Psoas muscle (tissue), 8 donors: Measurements from ENCODE around the gene SLC7A8. TPM values are rescaled to one million over a fixed set of nuclear protein-coding genes. Genes with fewer than 3 reads are reported as not detected.

Experiments
- ATAC-seq, 4 donors: fragments of 200-7000 bp; cut with Tn5 transposase; one replicate each; pipeline ENCODE4 v1.9.1; 2020; ENCODE audit warnings: moderate library complexity in 3 of 4, mild to moderate bottlenecking in 2 of 4
- DNase-seq, 2 donors: peaks; one replicate each; pipeline ENCODE4 v3.0.0-alpha.2; 2020
- H3K27ac ChIP-seq: fragments of 200-600 bp; one replicate; pipeline ENCODE4 v1.8.0; 2022
- H3K27me3 ChIP-seq, 3 donors: fragments of 200-600 bp in 1 of 3; one replicate each; pipeline versions ENCODE4 v1.6.1 to v1.8.0; 2013 to 2022; ENCODE audit warnings: low read length in 2 of 3, mild to moderate bottlenecking in 2 of 3, moderate library complexity in 1 of 3; ENCODE audit not compliant: insufficient read depth in 3 of 3
- H3K36me3 ChIP-seq, 2 donors: fragments of 200-600 bp in 1 of 2; one replicate each; pipeline versions ENCODE4 v1.6.1 to v1.8.0; 2013 to 2022; ENCODE audit warnings: low read depth in 1 of 2, mild to moderate bottlenecking in 1 of 2, moderate library complexity in 1 of 2; ENCODE audit not compliant: insufficient read depth in 1 of 2
- H3K4me1 ChIP-seq: fragments of 200-600 bp; one replicate; pipeline ENCODE4 v1.8.0; 2022
- H3K4me3 ChIP-seq: fragments of 200-600 bp; one replicate; pipeline ENCODE4 v1.8.0; 2022; ENCODE audit warnings: mild to moderate bottlenecking
- H3K9me3 ChIP-seq: fragments of 200-600 bp; one replicate; pipeline ENCODE4 v1.8.0; 2022
- CTCF ChIP-seq: fragments of 200-600 bp; IDR thresholded peaks from one replicate; pipeline ENCODE4 v1.8.0; 2022; ENCODE audit warnings: antibody characterized with exemption
- WGBS, 3 donors: extraction: QIAGEN DNeasy Blood & Tissue Kit; methylation state at CpG; one replicate each; pipeline versions ENCODE4 v1.1.6 to v1.1.7; 2013; 5-methylcytosine and 5-hydroxymethylcytosine counted together
- intact Hi-C, 2 donors: fragments of 100-400 bp; cut with DNase I; formaldehyde crosslinking; loops; one replicate each; pipeline versions ENCODE4 v1.11.0 to v1.14.2; 2022
- polyA plus RNA-seq, 3 donors: library from polyadenylated mRNA; stranded (reverse); fragments of 200-250 nt; gene quantifications; one replicate each; pipeline ENCODE4 v1.2.3, GENCODE V29; 2013
- total RNA-seq, 4 donors: library from RNA; stranded (reverse); fragmentation: NEBNext Ultra II Directional in 2 of 4; extraction: Animal tissue kit (Norgen Biotek cat#: 25700) in 2 of 4; gene quantifications; one replicate each; pipeline versions ENCODE4 v1.2.1 to v1.2.4, GENCODE V29; 2021 to 2023
- donor health status: healthy with polysubstance abuse.
- donor health status: DM: no; HTN: no; CAD: no; lungs with moderate emphysema.
- donor health status: Bipolar disorder and iron deficiency.
- donor health status: healthy.
- donor health status: DM: yes; HTN: yes; CAD: no.
- donor health status: DM: no; HTN: no; CAD: no.
- donor health status: DM: no; HTN: no; CAD: no.
- donor health status: DM: yes; HTN: yes; CAD: no.

SLC7A8 gene
- total and polyA plus RNA-seq, 7 donors: 7.5 to 72.6 (median 33.2) TPM

GRCh38 chr14:23079716-23080115 lies 103.7 kb downstream of the SLC7A8 start:
- DNase-seq (no peak), ATAC-seq (no peak)
- Histone ChIP-seq H3K27ac (peak overlapping the region; percentile 78), H3K9me3 (no peaks in the 10 kb centered on the region), H3K36me3 (peaks cover 27 to 100% of the 10 kb centered on the region in 2 donors), H3K4me1 (peaks cover 30% of the 10 kb centered on the region), H3K4me3 (no peak overlapping the region), H3K27me3 (no peaks in the 10 kb centered on the region)
- WGBS, 3 donors: 87 to 92% (median 89%) methylated on average over 2 of the region's 2 CpGs
- intact Hi-C loops: no loop called here
- TF ChIP-seq CTCF: no peak

- peaks cover 30% of the 10 kb centered on the region for H3K4me1 ChIP-seq
- peak overlapping the region; percentile 78 for H3K27ac ChIP-seq
- ATAC-seq (peak; percentile 95 to 98 (median 98)), DNase-seq (peak; percentile 78 to 85)
- H3K36me3 ChIP-seq: peaks cover 27 to 100% of the 10 kb centered on the region in 2 donors
- H3K27me3 ChIP-seq: no peaks in the 10 kb centered on the region
- H3K4me3 ChIP-seq: no peak overlapping the region
- 14 to 39% (median 27%) methylated on average over 2 of the region's 2 CpGs for WGBS, 3 donors
- no peak for TF ChIP-seq CTCF
- no peaks in the 10 kb centered on the region for H3K9me3 ChIP-seq
- intact Hi-C loops: no loop called here
Observed at GRCh38 chr14:23078692-23079116, 104.8 kb downstream of the SLC7A8 start.

- ATAC-seq: no peak
- no peaks in the 10 kb centered on the region for H3K9me3 ChIP-seq
- H3K27ac ChIP-seq: peak overlapping the region; percentile 72
- WGBS, 3 donors: 85 to 88% (median 86%) methylated on average over 5 of the region's 5 CpGs
- H3K4me3 ChIP-seq: no peak overlapping the region
- no peaks in the 10 kb centered on the region for H3K27me3 ChIP-seq
- no peak for DNase-seq
- H3K4me1 ChIP-seq: peaks cover 30% of the 10 kb centered on the region
- intact Hi-C loops: no loop called here
- no peak for TF ChIP-seq CTCF
- H3K36me3 ChIP-seq: peaks cover 27 to 100% of the 10 kb centered on the region in 2 donors
Observed at GRCh38 chr14:23077962-23078361, 105.5 kb downstream of the SLC7A8 start.

GRCh38 chr14:23076785-23077408 lies 106.6 kb downstream of the SLC7A8 start:
- DNase-seq (no peak), ATAC-seq (peak in 1 of 4 donors; percentile 53)
- no peaks in the 10 kb centered on the region for H3K9me3 ChIP-seq
- 60 to 62% (median 62%) methylated on average over 5 of the region's 5 CpGs for WGBS, 3 donors
- H3K27ac ChIP-seq: peak overlapping the region; percentile 72
- H3K4me1 ChIP-seq: peaks cover 40% of the 10 kb centered on the region
- no peaks in the 10 kb centered on the region for H3K27me3 ChIP-seq
- peaks cover 32 to 99% of the 10 kb centered on the region in 2 donors for H3K36me3 ChIP-seq
- peak; percentile 66 for TF ChIP-seq CTCF
- no peak overlapping the region for H3K4me3 ChIP-seq
- intact Hi-C loops: no loop called here

Other genes starting within 250 kb of the SLC7A8 start
- 10 to 100 TPM; 11.3 to 19.3 (median 12.0) TPM for gene HAUS4, start 226.6 kb downstream of the SLC7A8 start, total RNA-seq
- 10 to 100 TPM; 13.7 to 23.7 (median 16.2) TPM for gene HAUS4, start 226.6 kb downstream of the SLC7A8 start, polyA plus RNA-seq
- gene AJUBA, start 201.1 kb downstream of the SLC7A8 start, total RNA-seq: 1 to 10 TPM in 3 of 4 donors, under 1 TPM in 1; 0.95 to 1.5 (median 1.2) TPM
- under 1 TPM; 0.65 to 0.77 (median 0.66) TPM for gene AJUBA, start 201.1 kb downstream of the SLC7A8 start, polyA plus RNA-seq
- gene C14orf93, start 173.5 kb downstream of the SLC7A8 start, total RNA-seq: 1 to 10 TPM; 2.1 to 5.1 (median 4.2) TPM
- gene C14orf93, start 173.5 kb downstream of the SLC7A8 start, polyA plus RNA-seq: 1 to 10 TPM; 1.7 to 4.1 (median 3.4) TPM
- 100 to 1,000 TPM; 156 to 307 (median 250) TPM for gene PSMB5, start 148.8 kb downstream of the SLC7A8 start, total RNA-seq
- 100 to 1,000 TPM; 304 to 619 (median 496) TPM for gene PSMB5, start 148.8 kb downstream of the SLC7A8 start, polyA plus RNA-seq
- gene PSMB11, start 141.4 kb downstream of the SLC7A8 start, total RNA-seq: not detected
- gene PSMB11, start 141.4 kb downstream of the SLC7A8 start, polyA plus RNA-seq: under 1 TPM in 2 of 3 donors, not detected in 1; 0.03 to 0.51 TPM
- under 1 TPM; 0.30 to 0.77 (median 0.32) TPM for gene CDH24, start 126.1 kb downstream of the SLC7A8 start, total RNA-seq
- gene CDH24, start 126.1 kb downstream of the SLC7A8 start, polyA plus RNA-seq: under 1 TPM; 0.31 to 0.51 (median 0.35) TPM
- gene ACIN1, start 88.5 kb downstream of the SLC7A8 start, total RNA-seq: 10 to 100 TPM; 75.3 to 83.2 (median 82.2) TPM
- 10 to 100 TPM; 45.2 to 57.6 (median 53.5) TPM for gene ACIN1, start 88.5 kb downstream of the SLC7A8 start, polyA plus RNA-seq
- gene C14orf119, start 88.2 kb downstream of the SLC7A8 start, total RNA-seq: 10 to 100 TPM; 24.2 to 31.3 (median 27.0) TPM
- gene C14orf119, start 88.2 kb downstream of the SLC7A8 start, polyA plus RNA-seq: 10 to 100 TPM; 23.2 to 65.3 (median 47.1) TPM
- gene CIROP, start 78.7 kb downstream of the SLC7A8 start, total RNA-seq: not detected
- gene CIROP, start 78.7 kb downstream of the SLC7A8 start, polyA plus RNA-seq: under 1 TPM in 1 of 3 donors, not detected in 2; 0.03 TPM
- gene CEBPE, start 64.4 kb downstream of the SLC7A8 start, total RNA-seq: under 1 TPM in 2 of 4 donors, not detected in 2; 0.17 to 0.22 TPM
- gene CEBPE, start 64.4 kb downstream of the SLC7A8 start, polyA plus RNA-seq: under 1 TPM in 2 of 3 donors, not detected in 1; 0.03 to 0.19 TPM
- gene RNF212B, start 54.3 kb upstream of the SLC7A8 start, total RNA-seq: not detected
- gene RNF212B, start 54.3 kb upstream of the SLC7A8 start, polyA plus RNA-seq: not detected
- gene HOMEZ, start 102.5 kb upstream of the SLC7A8 start, total RNA-seq: 10 to 100 TPM in 2 of 4 donors, 1 to 10 TPM in 2; 6.3 to 13.4 (median 9.6) TPM
- 1 to 10 TPM; 3.5 to 4.8 (median 4.5) TPM for gene HOMEZ, start 102.5 kb upstream of the SLC7A8 start, polyA plus RNA-seq
- 10 to 100 TPM in 2 of 4 donors, 1 to 10 TPM in 2; 6.4 to 15.2 (median 9.5) TPM for gene PPP1R3E, start 119.2 kb upstream of the SLC7A8 start, total RNA-seq
- gene PPP1R3E, start 119.2 kb upstream of the SLC7A8 start, polyA plus RNA-seq: 10 to 100 TPM in 1 of 3 donors, 1 to 10 TPM in 2; 5.6 to 23.1 (median 9.9) TPM
- gene BCL2L2, start 123.2 kb upstream of the SLC7A8 start, total RNA-seq: 10 to 100 TPM; 17.8 to 30.2 (median 26.7) TPM
- 10 to 100 TPM; 12.1 to 23.8 (median 20.6) TPM for gene BCL2L2, start 123.2 kb upstream of the SLC7A8 start, polyA plus RNA-seq
- 10 to 100 TPM; 65.2 to 84.0 (median 79.6) TPM for gene PABPN1, start 137.8 kb upstream of the SLC7A8 start, total RNA-seq
- gene PABPN1, start 137.8 kb upstream of the SLC7A8 start, polyA plus RNA-seq: 100 to 1,000 TPM in 2 of 3 donors, 10 to 100 TPM in 1; 73.6 to 104 (median 102) TPM
- gene SLC22A17, start 169.2 kb upstream of the SLC7A8 start, total RNA-seq: 1 to 10 TPM in 3 of 4 donors, under 1 TPM in 1; 0.95 to 6.3 (median 1.8) TPM
- gene SLC22A17, start 169.2 kb upstream of the SLC7A8 start, polyA plus RNA-seq: 1 to 10 TPM; 1.1 to 1.4 (median 1.2) TPM
- 1 to 10 TPM in 3 of 4 donors, under 1 TPM in 1; 0.93 to 2.5 (median 1.4) TPM for gene EFS, start 181.5 kb upstream of the SLC7A8 start, total RNA-seq
- 1 to 10 TPM in 2 of 3 donors, under 1 TPM in 1; 0.98 to 1.1 (median 1.1) TPM for gene EFS, start 181.5 kb upstream of the SLC7A8 start, polyA plus RNA-seq
- not detected for gene IL25, start 189.1 kb upstream of the SLC7A8 start, total RNA-seq
- gene IL25, start 189.1 kb upstream of the SLC7A8 start, polyA plus RNA-seq: under 1 TPM in 1 of 3 donors, not detected in 2; 0.01 TPM
- gene CMTM5, start 193.4 kb upstream of the SLC7A8 start, total RNA-seq: not detected
- gene CMTM5, start 193.4 kb upstream of the SLC7A8 start, polyA plus RNA-seq: under 1 TPM; 0.20 to 0.63 (median 0.32) TPM
- 100 to 1,000 TPM in 3 of 4 donors, 10 to 100 TPM in 1; 44.1 to 532 (median 191) TPM for gene MYH6, start 224.6 kb upstream of the SLC7A8 start, total RNA-seq
- gene MYH6, start 224.6 kb upstream of the SLC7A8 start, polyA plus RNA-seq: 100 to 1,000 TPM in 1 of 3 donors, 10 to 100 TPM in 2; 50.3 to 143 (median 60.7) TPM